ENCODE measurements around the gene SMDT1.

Gene SMDT1

GRCh38 chr22:42131562-42131961, 52.1 kb downstream of the SMDT1 start:
- DNase-seq (ENCODE audit: low read depth): no peak
- no peak overlapping the region for H3K4me3 ChIP-seq (ENCODE audit: control insufficient read depth, low read depth, low read length)
- TF ChIP-seq CTCF (IDR thresholded peaks at IDR 0.05; ENCODE audit: control insufficient read depth, insufficient read depth, low read depth, low read length, missing control alignments): no peak

GRCh38 chr22:42132457-42132856, 53.0 kb downstream of the SMDT1 start:
- TF ChIP-seq CTCF (IDR thresholded peaks at IDR 0.05; ENCODE audit: control insufficient read depth, insufficient read depth, low read depth, low read length, missing control alignments): no peak

More at GRCh38 chr22:42132457-42132856, 53.0 kb downstream of the SMDT1 start:
- no peak for DNase-seq (ENCODE audit: low read depth)
- H3K4me3 ChIP-seq (ENCODE audit: control insufficient read depth, low read depth, low read length): no peak overlapping the region

All from AG09309 (cell line).